Measurements from ENCODE around the gene LRRC52.
"Not testable (repeated sequence)": the region's sequence is repeated elsewhere in the genome, so short reads cannot be mapped to it uniquely, and the experiment has no call there.

The LRRC52 gene

GRCh38 chr1:165581926-165582325 is 38.1 kb downstream of the LRRC52 start:
- DNase-seq (ENCODE audit: low spot score) = no peak

- no peak for DNase-seq (ENCODE audit: low spot score)
These were observed 42.6 kb downstream of the LRRC52 start for GRCh38 chr1:165586398-165586797.

- not testable (repeated sequence) for DNase-seq (ENCODE audit: low spot score)
These were observed 47.6 kb downstream of the LRRC52 start for GRCh38 chr1:165591391-165591790.

GRCh38 chr1:165592945-165593823 is 49.4 kb downstream of the LRRC52 start:
- peak; percentile 60 for DNase-seq (ENCODE audit: low spot score)

- no peak for DNase-seq (ENCODE audit: low spot score)
These were observed 51.6 kb downstream of the LRRC52 start for GRCh38 chr1:165595246-165595938.

GRCh38 chr1:165597883-165598675 is 54.3 kb downstream of the LRRC52 start:
- peak; percentile 91 for DNase-seq (ENCODE audit: low spot score)

GRCh38 chr1:165598676-165599059 is 54.9 kb downstream of the LRRC52 start:
- DNase-seq (ENCODE audit: low spot score) = no peak

GRCh38 chr1:165600793-165601192 is 57.0 kb downstream of the LRRC52 start:
- DNase-seq (ENCODE audit: low spot score) = no peak

GRCh38 chr1:165603810-165604209 is 60.0 kb downstream of the LRRC52 start:
- no peak for DNase-seq (ENCODE audit: low spot score)

- no peak for DNase-seq (ENCODE audit: low spot score)
These were observed 61.4 kb downstream of the LRRC52 start for GRCh38 chr1:165605246-165605645.

GRCh38 chr1:165606676-165607075 is 62.9 kb downstream of the LRRC52 start:
- not testable (repeated sequence) for DNase-seq (ENCODE audit: low spot score)

- no peak for DNase-seq (ENCODE audit: low spot score)
These were observed 67.1 kb downstream of the LRRC52 start for GRCh38 chr1:165610866-165611265.

- DNase-seq (ENCODE audit: low spot score) = no peak
These were observed 68.3 kb downstream of the LRRC52 start for GRCh38 chr1:165612062-165612461.

All from germinal center (tissue), 1 donor.